ENCODE results near the gene CLIP4. TPM values are rescaled to one million over a fixed set of nuclear protein-coding genes. Genes with fewer than 3 reads are reported as not detected.

The CLIP4 gene
- total and polyA plus RNA-seq, 2 of the 4 experiments (the other 2 are of a cell fraction): 29.7 to 66.3 TPM

- H2BK120ac ChIP-seq (ENCODE audit: low read depth, low read length): no peak overlapping the region
- H3K9ac ChIP-seq (ENCODE audit: low read depth, low read length): no peak overlapping the region
- no peaks in the 10 kb centered on the region for H4K20me1 ChIP-seq (ENCODE audit: insufficient read depth, low read length)
- H3K36me3 ChIP-seq (ENCODE audit: control insufficient read depth, insufficient read depth, low read length): peaks cover 4% of the 10 kb centered on the region
- H2BK5ac ChIP-seq (ENCODE audit: low read depth, low read length, poor library complexity, severe bottlenecking): no peak overlapping the region
- H2BK20ac ChIP-seq (ENCODE audit: low read depth, low read length): no peak overlapping the region
- intact Hi-C loops (cut with micrococcal nuclease) (no loop called here), dilution Hi-C loops (cut with HindIII; ENCODE audit: low sequenced_read_pairs, unreplicated experiment) (no loop called here), in situ Hi-C loops (cut with MboI; ENCODE audit: low sequenced_read_pairs) (no loop called here)
- H2AK5ac ChIP-seq (ENCODE audit: low read depth, low read length): no peak overlapping the region
- ChIA-PET CTCF (no interaction called here), POLR2A (ENCODE audit: unreplicated experiment) (no interaction called here)
- no peak overlapping the region for H3K23ac ChIP-seq (ENCODE audit: low read depth, low read length)
- H3K4me1 ChIP-seq (ENCODE audit: control insufficient read depth, insufficient read depth, low read length): 0 out of 2 replicates have a peak, but pooled peaks cover 2% of the 10 kb centered on the region
- H3K27me3 ChIP-seq (ENCODE audit: control insufficient read depth, insufficient read depth, low read length): no peaks in the 10 kb centered on the region
- ATAC-seq (ENCODE audit: low read depth) (peak; percentile 35; the same call in 1 of the 2 replicates), DNase-seq (peak; percentile 53)
- WGBS, 2 experiments (ENCODE audit: extremely low coverage in 2 of 2, insufficient read length in 1 of 2): no CpG with 5 or more reads among the region's 2 CpGs
- H3K79me1 ChIP-seq (ENCODE audit: low read depth in 1 of 2, low read length in 2 of 2): peaks cover 0 to 4% of the 10 kb centered on the region in 2 experiments; a peak in 1 of 4 replicates
- no TSS peak for BruUV-seq (replicated peaks)
- no peak overlapping the region for H4K8ac ChIP-seq (ENCODE audit: low read depth in 2 of 2, low read length in 2 of 2)
- H3K4ac ChIP-seq (ENCODE audit: low read depth, low read length): no peak overlapping the region
- no peak overlapping the region for H3K18ac ChIP-seq (ENCODE audit: low read depth, low read length)
- H3K4me3 ChIP-seq (ENCODE audit: insufficient read depth, low read depth, low read length): no peak overlapping the region
- H4K5ac ChIP-seq (ENCODE audit: low read depth, low read length): no peak overlapping the region
- H2AK9ac ChIP-seq (replicated peaks; ENCODE audit: low read depth, low read length, poor library complexity): no peak overlapping the region
- H3K9me3 ChIP-seq (ENCODE audit: control insufficient read depth, insufficient read depth, low read length): no peaks in the 10 kb centered on the region; the same call in 1 of the 2 replicates
- H3K56ac ChIP-seq (ENCODE audit: extremely low read depth, insufficient read depth, low read length): no peak overlapping the region
- no peak overlapping the region for H2AFZ ChIP-seq (replicated peaks; ENCODE audit: low read length, poor library complexity)
- peak; percentile 43; the same call in 1 of the 2 replicates for TF ChIP-seq FOS (IDR thresholded peaks at IDR 0.05; ENCODE audit: low read depth, low read length)
- TF ChIP-seq NFE2L2 (IDR thresholded peaks at IDR 0.05; ENCODE audit: low read depth, low read length): no peak
- no peak overlapping the region for H4K91ac ChIP-seq (ENCODE audit: insufficient read depth, low read depth, low read length)
- H3K27ac ChIP-seq (ENCODE audit: insufficient read depth, low read length): no peak overlapping the region
- H3K9me1 ChIP-seq (ENCODE audit: insufficient read depth, low read length): no peaks in the 10 kb centered on the region
- H3K4me2 ChIP-seq (ENCODE audit: low read depth, low read length): no peak overlapping the region
- no peak overlapping the region for H3K14ac ChIP-seq (replicated peaks; ENCODE audit: low read depth, low read length)
- no peak overlapping the region for H2BK15ac ChIP-seq (ENCODE audit: low read depth, low read length)
Measured at GRCh38 chr2:29187926-29188325, 72.7 kb downstream of the CLIP4 start.
